Neural cell (in vitro differentiated cells): Measurements from ENCODE around the gene RUNX1.

ENCODE experiments used
- EP300 ChIP-seq: fragments of 450-650 bp; conservative IDR thresholded peaks from 2 replicates; pipeline ENCODE4 v1.6.1; 2014; ENCODE audit warnings: antibody characterized with exemption, mild to moderate bottlenecking, moderate library complexity; ENCODE audit not compliant: poor library complexity, severe bottlenecking
- EZH2 ChIP-seq: fragments of 200-600, 300-800 bp; shearing (Covaris generic), sonication (generic); IDR thresholded peaks from 2 replicates; pipeline ENCODE4 v1.6.1; 2014; ENCODE audit warnings: antibody characterized with exemption, low read length, borderline replicate concordance, mild to moderate bottlenecking; ENCODE audit not compliant: insufficient read depth, poor library complexity, severe bottlenecking
- MXI1 ChIP-seq: fragments of 450-650 bp; conservative IDR thresholded peaks from 2 replicates; pipeline ENCODE4 v1.6.1; 2014; ENCODE audit warnings: antibody characterized with exemption, mild to moderate bottlenecking; ENCODE audit not compliant: poor library complexity, severe bottlenecking
- POLR2AphosphoS5 ChIP-seq: IDR thresholded peaks from 2 replicates; pipeline ENCODE4 v1.6.1; 2012
- RAD21 ChIP-seq: fragments of 450-650 bp; conservative IDR thresholded peaks from 2 replicates; pipeline ENCODE4 v1.6.1; 2014; ENCODE audit warnings: antibody characterized with exemption, mild to moderate bottlenecking, moderate library complexity
- REST ChIP-seq: IDR thresholded peaks from 2 replicates; pipeline ENCODE4 v1.6.1; 2012; ENCODE audit warnings: borderline replicate concordance
- TAF1 ChIP-seq: IDR thresholded peaks from 2 replicates; pipeline ENCODE4 v1.6.1; 2012; ENCODE audit warnings: low read depth
- TF ChIP-seq, protein P1 (sequence below): fragments of 450-650 bp; IDR thresholded peaks from 2 replicates; pipeline ENCODE4 v1.5.1; 2014; ENCODE audit warnings: antibody characterized with exemption, mild to moderate bottlenecking, moderate library complexity; ENCODE audit not compliant: poor library complexity, severe bottlenecking

DNA sequence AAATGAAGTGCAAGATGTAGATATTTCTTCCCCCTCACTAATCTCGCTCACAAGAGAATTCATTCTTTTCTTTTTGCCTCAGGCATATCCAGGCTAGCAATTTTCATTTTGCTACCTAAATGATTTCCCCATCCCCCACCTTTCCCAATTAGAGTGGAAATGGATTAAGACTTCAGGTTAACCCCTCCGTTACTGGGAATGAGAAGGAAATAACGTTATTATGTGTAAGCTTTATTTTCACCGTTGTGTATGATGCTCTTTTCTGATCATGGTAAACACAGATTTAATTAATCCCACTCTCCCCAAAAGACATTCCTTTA, 143.9 kb downstream of the RUNX1 start:
- TF ChIP-seq, protein P1, sequence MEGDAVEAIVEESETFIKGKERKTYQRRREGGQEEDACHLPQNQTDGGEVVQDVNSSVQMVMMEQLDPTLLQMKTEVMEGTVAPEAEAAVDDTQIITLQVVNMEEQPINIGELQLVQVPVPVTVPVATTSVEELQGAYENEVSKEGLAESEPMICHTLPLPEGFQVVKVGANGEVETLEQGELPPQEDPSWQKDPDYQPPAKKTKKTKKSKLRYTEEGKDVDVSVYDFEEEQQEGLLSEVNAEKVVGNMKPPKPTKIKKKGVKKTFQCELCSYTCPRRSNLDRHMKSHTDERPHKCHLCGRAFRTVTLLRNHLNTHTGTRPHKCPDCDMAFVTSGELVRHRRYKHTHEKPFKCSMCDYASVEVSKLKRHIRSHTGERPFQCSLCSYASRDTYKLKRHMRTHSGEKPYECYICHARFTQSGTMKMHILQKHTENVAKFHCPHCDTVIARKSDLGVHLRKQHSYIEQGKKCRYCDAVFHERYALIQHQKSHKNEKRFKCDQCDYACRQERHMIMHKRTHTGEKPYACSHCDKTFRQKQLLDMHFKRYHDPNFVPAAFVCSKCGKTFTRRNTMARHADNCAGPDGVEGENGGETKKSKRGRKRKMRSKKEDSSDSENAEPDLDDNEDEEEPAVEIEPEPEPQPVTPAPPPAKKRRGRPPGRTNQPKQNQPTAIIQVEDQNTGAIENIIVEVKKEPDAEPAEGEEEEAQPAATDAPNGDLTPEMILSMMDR, result no peak
- TF ChIP-seq TAF1 (no peak), POLR2AphosphoS5 (no peak), EP300 (no peak), EZH2 (no peak), REST (no peak), RAD21 (no peak), MXI1 (no peak)
